ENCODE measurements around the gene VWA8. TPM values are rescaled to one million over a fixed set of nuclear protein-coding genes. Genes with fewer than 3 reads are reported as not detected.

Gene VWA8
- total RNA-seq, 1 donor from 2014 or later, result 33.4 TPM

- H3K4me1 ChIP-seq, result no peaks in the 10 kb centered on the region
- H3K9me3 ChIP-seq, result no peaks in the 10 kb centered on the region
- TF ChIP-seq CTCF (IDR thresholded peaks at IDR 0.05) (no peak), POLR2AphosphoS5 (IDR thresholded peaks at IDR 0.05; ENCODE audit: insufficient read depth in 1 of 2, low read depth in 1 of 2) (no peak), POLR2A (IDR thresholded peaks at IDR 0.05) (no peak)
- H3K27ac ChIP-seq, result no peak overlapping the region
- no peaks in the 10 kb centered on the region for H3K27me3 ChIP-seq
- no peak overlapping the region for H3K4me3 ChIP-seq
- intact Hi-C loops (cut with DNase I), result no loop called here
- DNase-seq (ENCODE audit: extremely low spot score in 2 of 2), result no peak
- H3K36me3 ChIP-seq, result no peaks in the 10 kb centered on the region
Observed at GRCh38 chr13:41633776-41634175, 327.1 kb downstream of the VWA8 start.

DNA sequence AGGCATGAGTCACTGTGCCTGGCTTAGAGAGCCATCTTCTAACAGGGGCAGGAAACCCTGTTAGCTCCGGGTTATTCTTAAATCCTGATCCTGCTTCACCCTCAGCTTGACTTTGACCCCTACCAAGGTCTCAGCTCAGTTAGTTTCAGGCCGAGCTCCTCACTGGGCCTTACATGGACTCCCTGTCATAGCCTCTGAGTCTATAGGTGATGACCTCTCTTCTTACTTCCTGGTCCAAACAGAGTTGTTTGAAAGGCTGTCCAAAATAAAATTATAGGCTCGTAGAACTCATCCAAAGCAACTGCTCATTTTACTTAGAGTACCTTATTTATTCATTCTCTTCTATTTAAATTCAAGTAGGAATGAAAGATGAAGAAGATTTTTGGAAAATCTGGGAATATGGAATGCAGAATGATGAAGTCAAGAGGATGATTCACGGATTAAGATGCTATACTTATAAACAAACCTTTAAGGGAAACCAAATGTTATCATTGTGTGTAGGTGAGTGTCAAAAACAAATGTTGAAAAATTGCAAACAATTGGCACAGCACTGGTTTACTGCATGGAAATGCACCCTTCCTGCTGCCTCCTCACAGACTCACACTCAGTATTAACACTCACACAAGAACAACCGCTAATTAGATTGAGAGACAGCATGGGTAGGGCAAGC lies 329.5 kb downstream of the VWA8 start:
- TF ChIP-seq CTCF (IDR thresholded peaks at IDR 0.05) (no peak), POLR2A (IDR thresholded peaks at IDR 0.05) (no peak), POLR2AphosphoS5 (IDR thresholded peaks at IDR 0.05; ENCODE audit: insufficient read depth in 1 of 2, low read depth in 1 of 2) (no peak)
- Histone ChIP-seq H3K9me3 (no peaks in the 10 kb centered on the region), H3K27me3 (no peaks in the 10 kb centered on the region), H3K4me1 (no peaks in the 10 kb centered on the region), H3K27ac (no peak overlapping the region), H3K36me3 (no peaks in the 10 kb centered on the region), H3K4me3 (no peak overlapping the region)
- no peak for DNase-seq (ENCODE audit: extremely low spot score in 2 of 2)
- intact Hi-C loops (cut with DNase I), result no loop called here

- Histone ChIP-seq H3K4me1 (peaks cover 14% of the 10 kb centered on the region), H3K27ac (no peak overlapping the region), H3K27me3 (no peaks in the 10 kb centered on the region), H3K4me3 (no peak overlapping the region), H3K36me3 (no peaks in the 10 kb centered on the region), H3K9me3 (no peaks in the 10 kb centered on the region)
- TF ChIP-seq POLR2AphosphoS5 (IDR thresholded peaks at IDR 0.05; ENCODE audit: insufficient read depth in 1 of 2, low read depth in 1 of 2), result no peak
- no peak for TF ChIP-seq CTCF (IDR thresholded peaks at IDR 0.05)
- no peak for TF ChIP-seq POLR2A (IDR thresholded peaks at IDR 0.05)
- DNase-seq (ENCODE audit: extremely low spot score in 2 of 2), result no peak
- intact Hi-C loops (cut with DNase I), result no loop called here
Observed at GRCh38 chr13:41627425-41627824, 333.5 kb downstream of the VWA8 start.

- Histone ChIP-seq H3K9me3 (no peaks in the 10 kb centered on the region), H3K36me3 (no peaks in the 10 kb centered on the region), H3K4me3 (no peak overlapping the region), H3K4me1 (peaks cover 24% of the 10 kb centered on the region), H3K27ac (no peak overlapping the region), H3K27me3 (no peaks in the 10 kb centered on the region)
- intact Hi-C loops (cut with DNase I), result no loop called here
- DNase-seq (ENCODE audit: extremely low spot score in 2 of 2), result no peak
- TF ChIP-seq CTCF (IDR thresholded peaks at IDR 0.05) (no peak), POLR2AphosphoS5 (IDR thresholded peaks at IDR 0.05; ENCODE audit: insufficient read depth in 1 of 2, low read depth in 1 of 2) (no peak), POLR2A (IDR thresholded peaks at IDR 0.05) (no peak)
Observed at GRCh38 chr13:41624041-41624440, 336.9 kb downstream of the VWA8 start.
